DOHH2 (cell line): ENCODE results near the gene CRIP3.

Source experiments
- H3F3A ChIP-seq: fragments of 200-600 bp; sonication (generic), shearing (Covaris generic); 2 replicates; pipeline ENCODE4 v1.6.0; 2016; ENCODE audit warnings: antibody characterized with exemption, mild to moderate bottlenecking; ENCODE audit not compliant: control insufficient read depth, insufficient read depth
- H3K27ac ChIP-seq: fragments of 200-600 bp; sonication (generic); 2 replicates; pipeline ENCODE4 v1.5.1; 2014; ENCODE audit warnings: low read depth, mild to moderate bottlenecking, low read length, moderate library complexity
- H3K27me3 ChIP-seq: fragments of 200-600 bp; sonication (generic); 2 replicates; pipeline ENCODE4 v1.6.1; 2014; ENCODE audit warnings: mild to moderate bottlenecking, low read length, mixed read lengths; ENCODE audit not compliant: control insufficient read depth
- H3K36me3 ChIP-seq: fragments of 200-600 bp; sonication (generic); 2 replicates; pipeline ENCODE4 v1.6.1; 2014; ENCODE audit warnings: mild to moderate bottlenecking, low read length, moderate library complexity, mixed read lengths; ENCODE audit not compliant: control insufficient read depth
- H3K4me1 ChIP-seq: fragments of 200-600 bp; sonication (generic); 2 replicates; pipeline ENCODE4 v1.6.1; 2014; ENCODE audit warnings: mild to moderate bottlenecking, low read length, mixed read lengths; ENCODE audit not compliant: control insufficient read depth
- H3K4me2 ChIP-seq: fragments of 200-600 bp; sonication (generic); 2 replicates; pipeline ENCODE4 v1.6.0; 2014; ENCODE audit warnings: mild to moderate bottlenecking, low read length, moderate library complexity
- H3K4me3 ChIP-seq: fragments of 200-600 bp; sonication (generic); 2 replicates; pipeline ENCODE4 v1.5.1; 2014; ENCODE audit warnings: mild to moderate bottlenecking, low read length, mixed read lengths
- H3K79me2 ChIP-seq: fragments of 200-600 bp; sonication (generic); 2 replicates; pipeline ENCODE4 v1.6.1; 2014; ENCODE audit warnings: mild to moderate bottlenecking, low read length, mixed read lengths; ENCODE audit not compliant: control insufficient read depth
- H3K9me2 ChIP-seq: fragments of 200-600 bp; sonication (generic); replicated peaks from 2 replicates; pipeline ENCODE4 v1.6.1; 2014; ENCODE audit warnings: mild to moderate bottlenecking, low read length, mixed read lengths; ENCODE audit not compliant: control insufficient read depth
- H3K9me3 ChIP-seq: fragments of 200-600 bp; sonication (generic); 2 replicates; pipeline ENCODE4 v1.6.1; 2014; ENCODE audit warnings: antibody characterized with exemption, low read length, mixed read lengths; ENCODE audit not compliant: control insufficient read depth, insufficient read depth
- H4K20me1 ChIP-seq: fragments of 200-600 bp; sonication (generic); 2 replicates; pipeline ENCODE4 v1.6.0; 2014; ENCODE audit warnings: low read depth, mild to moderate bottlenecking, antibody characterized with exemption, low read length, moderate library complexity; ENCODE audit not compliant: control insufficient read depth, insufficient read depth
- CTCF ChIP-seq: fragments of 200-600 bp; sonication (generic); IDR thresholded peaks from one replicate; pipeline ENCODE4 v1.5.1; 2014; ENCODE audit warnings: antibody characterized with exemption, mild to moderate bottlenecking, low read depth, low read length; ENCODE audit not compliant: poor library complexity, severe bottlenecking
- EZH2phosphoT487 ChIP-seq: fragments of 200-600 bp; sonication (generic); IDR thresholded peaks from 2 replicates; pipeline ENCODE4 v1.6.1; 2017; ENCODE audit warnings: borderline replicate concordance, mild to moderate bottlenecking, antibody characterized with exemption, low read length, moderate library complexity, mixed read lengths

Gene CRIP3

DNA sequence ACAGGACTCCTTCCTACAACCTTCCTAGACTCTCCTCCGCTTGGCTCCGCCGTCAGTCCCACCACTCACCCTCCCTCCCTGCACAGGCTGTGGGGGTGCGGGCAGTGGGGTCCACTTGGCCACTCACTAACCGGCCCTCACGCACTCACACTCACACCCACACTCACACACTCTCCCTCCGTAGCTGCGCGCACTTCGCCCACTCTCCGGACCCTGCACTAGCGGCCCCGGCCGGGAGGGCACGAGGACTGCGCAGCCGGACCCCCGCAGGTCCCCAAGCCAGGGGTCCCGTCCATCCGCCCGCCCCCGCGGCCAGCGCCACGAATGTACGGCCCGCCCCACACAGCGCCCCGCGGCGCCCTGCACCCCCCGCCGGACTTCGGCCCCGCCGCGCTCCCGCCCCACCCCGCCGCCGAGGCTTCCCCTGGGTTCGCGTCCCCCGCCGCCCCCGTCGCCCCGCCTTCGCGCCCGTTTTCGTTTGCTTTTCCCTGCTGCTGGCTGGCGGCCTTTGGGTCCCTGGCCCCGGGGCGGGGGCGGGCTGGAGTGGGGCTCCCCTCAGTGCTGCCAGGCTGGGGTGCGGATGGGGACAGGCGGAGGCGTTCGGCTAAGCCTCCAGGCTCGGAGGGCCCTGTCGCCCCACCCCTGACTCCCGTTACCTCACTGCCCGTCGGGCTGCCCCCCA is 33.6 kb downstream of the CRIP3 start:
- TF ChIP-seq CTCF (no peak), EZH2phosphoT487 (no peak)
- Histone ChIP-seq H4K20me1 (no peaks in the 10 kb centered on the region), H3K79me2 (no peaks in the 10 kb centered on the region), H3F3A (peaks cover 25% of the 10 kb centered on the region), H3K9me2 (no peaks in the 10 kb centered on the region), H3K36me3 (no peaks in the 10 kb centered on the region), H3K4me1 (peaks cover 66% of the 10 kb centered on the region), H3K4me2 (peak overlapping the region; percentile 78), H3K4me3 (peak overlapping the region; percentile 67), H3K27me3 (no peaks in the 10 kb centered on the region), H3K27ac (0 out of 2 replicates have a peak overlapping the region, but pooled peaks have one; percentile 28), H3K9me3 (no peaks in the 10 kb centered on the region)

GRCh38 chr6:43274127-43274915 is 34.3 kb downstream of the CRIP3 start:
- Histone ChIP-seq H3K4me3 (no peak overlapping the region), H3K9me2 (no peaks in the 10 kb centered on the region), H3K4me2 (no peak overlapping the region), H3F3A (peaks cover 26% of the 10 kb centered on the region), H3K36me3 (no peaks in the 10 kb centered on the region), H3K79me2 (no peaks in the 10 kb centered on the region), H4K20me1 (no peaks in the 10 kb centered on the region), H3K27me3 (no peaks in the 10 kb centered on the region), H3K4me1 (peaks cover 73% of the 10 kb centered on the region), H3K9me3 (no peaks in the 10 kb centered on the region), H3K27ac (no peak overlapping the region)
- TF ChIP-seq CTCF: no peak
- TF ChIP-seq EZH2phosphoT487: no peak

DNA sequence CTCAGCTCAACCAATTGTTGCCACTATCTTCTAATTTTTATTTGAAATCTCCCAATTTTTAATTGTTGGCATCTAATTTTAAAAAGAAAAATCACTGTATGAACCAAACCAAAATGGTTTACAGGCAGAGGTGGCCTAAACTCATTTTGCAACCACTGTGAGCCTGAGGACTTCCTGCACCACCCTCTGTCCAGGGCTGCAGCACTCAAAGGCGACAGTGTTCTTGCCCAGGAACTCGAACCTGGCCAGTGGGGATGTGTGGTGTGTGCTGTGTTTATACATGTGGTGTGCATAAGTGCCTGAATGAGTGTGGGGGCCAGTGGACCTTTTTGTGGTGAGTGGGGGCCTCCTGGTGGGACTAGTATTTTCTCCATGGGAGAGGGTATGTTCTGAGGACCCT is 34.9 kb downstream of the CRIP3 start:
- H3K4me2 ChIP-seq: no peak overlapping the region
- H3K4me3 ChIP-seq: no peak overlapping the region
- no peaks in the 10 kb centered on the region for H4K20me1 ChIP-seq
- H3K27me3 ChIP-seq: no peaks in the 10 kb centered on the region
- no peak for TF ChIP-seq EZH2phosphoT487
- TF ChIP-seq CTCF: no peak
- no peaks in the 10 kb centered on the region for H3K9me3 ChIP-seq
- H3K79me2 ChIP-seq: no peaks in the 10 kb centered on the region
- no peaks in the 10 kb centered on the region for H3K36me3 ChIP-seq
- H3K4me1 ChIP-seq: peaks cover 80% of the 10 kb centered on the region
- H3K9me2 ChIP-seq: no peaks in the 10 kb centered on the region
- no peak overlapping the region for H3K27ac ChIP-seq
- H3F3A ChIP-seq: peaks cover 26% of the 10 kb centered on the region
